LNCaP clone FGC (cell line): Measurements from ENCODE around the gene PDGFC.

Experiments
- DNase-seq: peaks from one replicate; pipeline ENCODE4 v3.0.0-alpha.2; 2011; ENCODE audit warnings: low read depth
- H3K4me3 ChIP-seq: 2 replicates; pipeline ENCODE4 v1.5.1; 2011; ENCODE audit warnings: mild to moderate bottlenecking, low read depth, low read length, control low read depth
- CTCF ChIP-seq: IDR thresholded peaks from 2 replicates; pipeline ENCODE4 v1.5.1; 2012; ENCODE audit warnings: mild to moderate bottlenecking; ENCODE audit not compliant: control insufficient read depth, insufficient read depth; ENCODE audit errors: extremely low read depth

PDGFC gene

GRCh38 chr4:156829201-156829873 is 142.3 kb downstream of the PDGFC start:
- no peak for TF ChIP-seq CTCF
- H3K4me3 ChIP-seq = no peak overlapping the region
- no peak for DNase-seq

GRCh38 chr4:156827519-156827918 is 144.1 kb downstream of the PDGFC start:
- no peak for TF ChIP-seq CTCF
- no peak overlapping the region for H3K4me3 ChIP-seq
- no peak for DNase-seq

- TF ChIP-seq CTCF = no peak
- no peak for DNase-seq
- no peak overlapping the region for H3K4me3 ChIP-seq
Measured at GRCh38 chr4:156825074-156825473, 146.5 kb downstream of the PDGFC start.

GRCh38 chr4:156824451-156825060 is 147.0 kb downstream of the PDGFC start:
- TF ChIP-seq CTCF = no peak
- DNase-seq = no peak
- no peak overlapping the region for H3K4me3 ChIP-seq

- DNase-seq = no peak
- no peak overlapping the region for H3K4me3 ChIP-seq
- no peak for TF ChIP-seq CTCF
Measured at GRCh38 chr4:156820931-156821330, 150.7 kb downstream of the PDGFC start.

GRCh38 chr4:156816360-156816755 is 155.2 kb downstream of the PDGFC start:
- DNase-seq = no peak
- H3K4me3 ChIP-seq = no peak overlapping the region
- TF ChIP-seq CTCF = no peak

- H3K4me3 ChIP-seq = no peak overlapping the region
- TF ChIP-seq CTCF = no peak
- DNase-seq = no peak
Measured at GRCh38 chr4:156815717-156816359, 155.8 kb downstream of the PDGFC start.
